ENCODE measurements around the gene MLLT3. TPM values are rescaled to one million over a fixed set of nuclear protein-coding genes. Genes with fewer than 3 reads are reported as not detected.

Gene MLLT3
- total and polyA plus RNA-seq, 2 of the 8 experiments (the other 6 are each of a cell fraction or from before 2014, with no cell fraction given) = 5.9 to 9.6 TPM

DNA sequence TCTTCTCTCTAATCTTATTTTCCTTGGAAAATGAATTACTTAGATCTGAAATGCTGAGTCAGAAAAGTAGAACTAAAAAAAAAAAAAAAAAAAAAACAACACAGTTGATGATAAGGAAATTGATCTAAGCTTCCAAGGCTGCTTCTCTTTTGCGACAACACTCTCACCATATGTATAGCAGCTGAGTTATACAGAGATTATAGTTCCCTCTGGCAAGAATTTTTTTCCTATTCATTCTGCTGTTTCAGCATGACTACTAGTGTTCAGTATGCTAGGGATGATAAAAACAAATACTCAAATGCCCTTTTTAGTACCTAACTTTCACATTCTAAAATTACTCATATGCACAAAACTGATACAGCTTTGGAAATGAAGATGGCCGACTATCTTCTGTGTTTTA, 267.3 kb downstream of the MLLT3 start:
- Histone ChIP-seq H3K9me3 (ENCODE audit: insufficient read depth in 2 of 2, low read depth in 1 of 2, low read length in 1 of 2) (no peaks in the 10 kb centered on the region), H2BK15ac (ENCODE audit: low read length) (no peak overlapping the region), H3K79me2 (ENCODE audit: control insufficient read depth in 1 of 2, insufficient read depth in 2 of 2, low read length in 2 of 2) (no peaks in the 10 kb centered on the region), H2BK20ac (ENCODE audit: low read length) (no peak overlapping the region), H2BK12ac (ENCODE audit: low read depth, low read length) (no peak overlapping the region), H4K5ac (ENCODE audit: insufficient read length, low read depth, low read length) (no peak overlapping the region), H2BK120ac (replicated peaks; ENCODE audit: low read depth, low read length) (no peak overlapping the region), H2AK5ac (ENCODE audit: low read depth, low read length) (no peak overlapping the region), H3K4ac (replicated peaks; ENCODE audit: insufficient read length, low read depth, low read length) (no peak overlapping the region), H3K9ac (replicated peaks in 1 of 4; ENCODE audit: extremely low read depth in 1 of 4, low read depth in 3 of 4, low read length in 3 of 4) (no peak overlapping the region), H3K27ac (ENCODE audit: low read depth, low read length) (no peak overlapping the region), H2AFZ (ENCODE audit: low read length) (no peak overlapping the region), H3K18ac (ENCODE audit: extremely low read depth, low read length) (no peak overlapping the region), H2BK5ac (ENCODE audit: low read depth, low read length) (no peak overlapping the region), H3K79me1 (ENCODE audit: low read depth, low read length) (no peaks in the 10 kb centered on the region), H3K56ac (replicated peaks; ENCODE audit: insufficient read length, low read depth, low read length) (no peak overlapping the region), H3K23ac (ENCODE audit: insufficient read length) (no peak overlapping the region), H3K14ac (ENCODE audit: insufficient read length) (no peak overlapping the region), H3K36me3 (ENCODE audit: control insufficient read depth in 2 of 4, insufficient read depth in 4 of 4, low read length in 3 of 4) (no peaks in the 10 kb centered on the region), H3K4me2 (ENCODE audit: insufficient read depth in 1 of 2, low read depth in 2 of 2, low read length in 2 of 2) (no peak overlapping the region), H4K91ac (replicated peaks; ENCODE audit: insufficient read length, low read length) (no peak overlapping the region), H3K4me3 (ENCODE audit: extremely low read depth in 1 of 4, insufficient read depth in 2 of 4, low read depth in 3 of 4, low read length in 4 of 4) (no peak overlapping the region), H3K4me1 (replicated peaks in 1 of 4; ENCODE audit: control insufficient read depth in 3 of 4, insufficient read depth in 4 of 4, low read length in 3 of 4) (peaks cover 0 to 11% (median 7%) of the 10 kb centered on the region in 4 experiments; a peak in 6 of 7 replicates), H4K20me1 (replicated peaks in 1 of 2; ENCODE audit: control insufficient read depth in 1 of 2, insufficient read depth in 2 of 2, low read length in 2 of 2) (no peaks in the 10 kb centered on the region), H4K8ac (ENCODE audit: extremely low read depth, insufficient read depth, low read length) (no peak overlapping the region), H3K27me3 (replicated peaks in 1 of 4; ENCODE audit: control insufficient read depth in 3 of 4, extremely low read depth in 1 of 4, insufficient read depth in 3 of 4, low read length in 3 of 4) (no peaks in the 10 kb centered on the region), H3K23me2 (ENCODE audit: low read depth, low read length) (peaks cover 2% of the 10 kb centered on the region; the same call in 1 of the 2 replicates)
- WGBS, 2 experiments (ENCODE audit: extremely low coverage in 1 of 2, insufficient coverage in 1 of 2, insufficient read length in 1 of 2, insufficient replicate concordance in 2 of 2, low coverage in 1 of 2, low lambda C conversion rate in 2 of 2, missing lambda C conversion rate in 1 of 2) = 79% methylated on average over 2 of the region's 2 CpGs; no CpG with 5 or more reads in 1 of the 2 experiments
- POLR2A ChIA-PET (ENCODE audit: partially characterized antibody) = no interaction called here
- FAIRE-seq = no peak
- no peak for DNase-seq (ENCODE audit: low read depth in 1 of 2, low spot score in 2 of 2)
- CTCF ChIA-PET (ENCODE audit: partially characterized antibody) = interaction anchor here (0.6 to 3.9 kb wide), 11 partner anchors 20 to 1354 kb away, joined by 3 to 14 read pairs (median 4); no protein-coding TSS in a partner anchor
- TF ChIP-seq, protein P1, sequence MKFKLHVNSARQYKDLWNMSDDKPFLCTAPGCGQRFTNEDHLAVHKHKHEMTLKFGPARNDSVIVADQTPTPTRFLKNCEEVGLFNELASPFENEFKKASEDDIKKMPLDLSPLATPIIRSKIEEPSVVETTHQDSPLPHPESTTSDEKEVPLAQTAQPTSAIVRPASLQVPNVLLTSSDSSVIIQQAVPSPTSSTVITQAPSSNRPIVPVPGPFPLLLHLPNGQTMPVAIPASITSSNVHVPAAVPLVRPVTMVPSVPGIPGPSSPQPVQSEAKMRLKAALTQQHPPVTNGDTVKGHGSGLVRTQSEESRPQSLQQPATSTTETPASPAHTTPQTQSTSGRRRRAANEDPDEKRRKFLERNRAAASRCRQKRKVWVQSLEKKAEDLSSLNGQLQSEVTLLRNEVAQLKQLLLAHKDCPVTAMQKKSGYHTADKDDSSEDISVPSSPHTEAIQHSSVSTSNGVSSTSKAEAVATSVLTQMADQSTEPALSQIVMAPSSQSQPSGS (IDR thresholded peaks at IDR 0.05; ENCODE audit: low read length) = no peak
- no peak for TF ChIP-seq HDAC2 (IDR thresholded peaks at IDR 0.05; ENCODE audit: borderline replicate concordance in 1 of 2, low read depth in 2 of 2, low read length in 2 of 2)
- TF ChIP-seq GABPA (IDR thresholded peaks at IDR 0.05; ENCODE audit: borderline replicate concordance, insufficient read depth, low read length) = no peak
- TF ChIP-seq SAP30 (IDR thresholded peaks at IDR 0.05; ENCODE audit: insufficient read depth, insufficient replicate concordance, low read length) = no peak
- TF ChIP-seq BRCA1 (IDR thresholded peaks at IDR 0.05; ENCODE audit: low read depth, low read length) = no peak
- TF ChIP-seq POLR2AphosphoS5 (IDR thresholded peaks at IDR 0.05; ENCODE audit: low read depth, low read length) = no peak
- TF ChIP-seq TBP (IDR thresholded peaks at IDR 0.05; ENCODE audit: low read depth, low read length) = no peak

All from H1 (cell line).